Measurements from ENCODE around the gene CTTNBP2. TPM values are rescaled to one million over a fixed set of nuclear protein-coding genes. Genes with fewer than 3 reads are reported as not detected.

Gene CTTNBP2
- polyA plus RNA-seq, 1 donor from 2014 or later: 53.5 TPM

- Histone ChIP-seq H3K4me2 (ENCODE audit: low read length) (no peak overlapping the region), H3K4me3 (ENCODE audit: low read length) (no peak overlapping the region), H3F3A (ENCODE audit: insufficient read depth, low read length, poor library complexity, severe bottlenecking) (peaks cover 3% of the 10 kb centered on the region), H2AFZ (ENCODE audit: low read depth, low read length) (no peak overlapping the region), H3K9me3 (ENCODE audit: low read length) (no peaks in the 10 kb centered on the region), H3K9ac (ENCODE audit: low read length) (no peak overlapping the region), H3K36me3 (ENCODE audit: insufficient read depth, low read length) (no peaks in the 10 kb centered on the region), H3K27ac (ENCODE audit: low read length) (no peak overlapping the region), H3K79me2 (replicated peaks; ENCODE audit: insufficient read depth, low read length) (no peaks in the 10 kb centered on the region), H3K9me2 (ENCODE audit: insufficient read depth, low read length) (no peaks in the 10 kb centered on the region), H3K27me3 (ENCODE audit: insufficient read depth, low read depth, low read length) (no peaks in the 10 kb centered on the region), H4K20me1 (ENCODE audit: insufficient read depth) (no peaks in the 10 kb centered on the region)
- TF ChIP-seq RAD21 (conservative IDR thresholded peaks at IDR 0.05) (no peak), EZH2 (IDR thresholded peaks at IDR 0.05; ENCODE audit: borderline replicate concordance, insufficient read depth, low read length, poor library complexity, severe bottlenecking) (no peak), MXI1 (conservative IDR thresholded peaks at IDR 0.05; ENCODE audit: poor library complexity, severe bottlenecking) (no peak), TAF1 (IDR thresholded peaks at IDR 0.05; ENCODE audit: low read depth) (no peak), REST (IDR thresholded peaks at IDR 0.05; ENCODE audit: borderline replicate concordance) (no peak), POLR2AphosphoS5 (IDR thresholded peaks at IDR 0.05) (no peak), EP300 (conservative IDR thresholded peaks at IDR 0.05; ENCODE audit: poor library complexity, severe bottlenecking) (no peak), SMC3 (conservative IDR thresholded peaks at IDR 0.05; ENCODE audit: poor library complexity) (no peak)
These were observed 68.0 kb downstream of the CTTNBP2 start for GRCh38 chr7:117805241-117805640.

- Histone ChIP-seq H3K27me3 (ENCODE audit: insufficient read depth, low read depth, low read length) (no peaks in the 10 kb centered on the region), H2AFZ (ENCODE audit: low read depth, low read length) (no peak overlapping the region), H3K4me3 (ENCODE audit: low read length) (no peak overlapping the region), H3K9ac (ENCODE audit: low read length) (no peak overlapping the region), H3K9me2 (ENCODE audit: insufficient read depth, low read length) (no peaks in the 10 kb centered on the region), H3K4me2 (ENCODE audit: low read length) (no peak overlapping the region), H3K79me2 (replicated peaks; ENCODE audit: insufficient read depth, low read length) (peaks cover 4% of the 10 kb centered on the region), H3K9me3 (ENCODE audit: low read length) (no peaks in the 10 kb centered on the region), H3K36me3 (ENCODE audit: insufficient read depth, low read length) (no peaks in the 10 kb centered on the region), H3K27ac (ENCODE audit: low read length) (no peak overlapping the region), H3F3A (ENCODE audit: insufficient read depth, low read length, poor library complexity, severe bottlenecking) (no peaks in the 10 kb centered on the region), H4K20me1 (ENCODE audit: insufficient read depth) (no peaks in the 10 kb centered on the region)
- TF ChIP-seq REST (IDR thresholded peaks at IDR 0.05; ENCODE audit: borderline replicate concordance) (no peak), EZH2 (IDR thresholded peaks at IDR 0.05; ENCODE audit: borderline replicate concordance, insufficient read depth, low read length, poor library complexity, severe bottlenecking) (no peak), SMC3 (conservative IDR thresholded peaks at IDR 0.05; ENCODE audit: poor library complexity) (no peak), TAF1 (IDR thresholded peaks at IDR 0.05; ENCODE audit: low read depth) (no peak)
These were observed 69.8 kb downstream of the CTTNBP2 start for GRCh38 chr7:117803476-117803875.
